Effector CD4-positive, alpha-beta T cell (primary cell): ENCODE measurements around the gene RBPJL.
"Not testable (repeated sequence)": the region's sequence is repeated elsewhere in the genome, so short reads cannot be mapped to it uniquely, and the experiment has no call there.

ENCODE experiments used
- DNase-seq: peaks from one replicate; pipeline ENCODE4 v3.0.0-alpha.2; 2020

The RBPJL gene

DNA sequence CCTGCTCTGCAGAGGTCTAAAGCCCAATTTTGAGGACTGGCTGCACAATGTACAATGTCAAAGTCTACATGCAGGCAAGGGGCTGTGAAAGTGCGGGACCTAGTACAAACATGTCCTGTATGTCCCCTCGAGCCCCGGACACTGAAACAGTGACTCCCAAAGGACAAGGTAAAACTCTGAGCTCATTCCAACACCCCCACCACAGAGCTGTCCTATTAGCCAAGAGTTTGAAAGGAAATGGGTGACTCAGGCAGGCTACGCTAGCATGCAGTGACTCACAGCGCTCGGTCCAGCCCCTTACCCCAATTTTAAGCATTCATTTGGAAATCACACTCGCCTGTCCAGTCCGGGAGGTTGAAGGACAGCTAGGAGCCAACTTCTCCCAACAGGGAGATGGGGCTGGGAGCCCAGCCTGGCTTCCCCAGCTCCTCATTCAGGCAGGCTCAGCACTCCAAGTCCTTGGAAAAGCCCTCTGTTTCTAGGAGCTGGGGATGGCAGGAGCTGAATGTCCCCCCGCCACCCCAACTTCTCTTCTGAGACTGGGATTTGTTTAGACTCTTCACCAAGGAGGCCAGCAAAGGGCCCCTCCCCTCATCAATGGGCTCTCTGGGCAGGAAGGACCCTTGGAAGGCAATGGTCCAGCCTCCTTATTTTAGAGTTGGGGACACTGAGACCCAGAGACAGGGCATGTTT lies 37.7 kb downstream of the RBPJL start:
- no peak for DNase-seq

DNA sequence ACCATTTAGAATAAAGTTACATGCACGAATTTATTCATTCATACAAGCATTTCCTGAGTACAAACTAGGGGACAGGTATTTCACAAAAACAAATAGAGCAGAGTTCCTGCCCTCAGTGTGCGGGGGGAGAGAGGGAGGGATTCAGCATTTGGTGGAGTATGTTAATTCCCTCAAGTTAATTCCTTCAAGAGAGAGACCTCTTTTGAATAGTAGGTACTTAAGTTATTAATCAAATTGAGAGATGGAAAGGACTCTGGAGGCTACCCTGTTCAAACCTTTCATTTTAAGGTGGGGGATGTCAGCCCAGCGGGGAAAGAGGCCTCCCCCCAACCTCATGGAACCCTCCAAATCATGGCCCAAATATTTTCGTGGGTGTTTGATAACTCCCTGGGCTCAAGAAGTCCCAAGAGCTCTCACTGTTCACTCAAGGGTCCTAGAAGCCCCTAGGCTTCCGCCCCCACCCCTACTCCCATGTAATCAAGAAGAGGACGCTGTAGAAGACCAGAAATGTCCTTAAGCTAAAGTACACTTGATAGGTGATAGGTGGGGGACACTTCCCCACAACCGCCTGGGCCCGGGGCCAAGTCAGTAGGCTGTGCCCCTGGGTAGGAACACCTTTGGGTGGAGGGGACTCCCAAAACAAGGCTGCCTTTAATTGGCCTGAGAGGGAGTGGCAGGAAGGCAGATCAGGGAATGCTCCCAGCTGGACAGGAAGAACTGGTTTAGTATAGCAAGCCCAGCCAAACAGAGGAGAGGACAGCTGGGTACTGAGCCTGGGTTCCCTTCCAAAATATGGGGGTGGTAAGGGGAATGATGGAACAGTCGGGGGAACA lies 38.7 kb downstream of the RBPJL start:
- DNase-seq = no peak

DNA sequence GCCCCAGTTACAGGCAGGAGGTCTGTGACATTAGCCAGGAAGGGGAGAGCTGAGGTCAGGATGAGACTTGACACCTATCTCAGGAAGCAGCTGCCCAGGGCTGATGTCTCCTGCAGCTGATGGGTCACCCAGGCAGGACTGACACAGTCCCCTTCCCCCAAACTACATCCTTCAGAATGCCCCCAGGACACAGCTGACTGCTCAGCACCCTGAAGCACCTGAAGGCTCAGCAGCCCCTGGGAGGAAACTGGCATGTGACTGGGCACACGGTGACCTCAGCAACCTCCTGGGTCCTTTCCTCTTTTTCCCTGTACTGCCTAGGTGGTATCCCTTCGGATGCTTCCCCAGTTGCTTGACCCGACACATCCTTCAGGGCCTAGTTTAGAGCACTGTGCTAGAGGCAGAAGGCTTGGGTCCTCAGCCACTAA lies 39.7 kb downstream of the RBPJL start:
- no peak for DNase-seq

DNA sequence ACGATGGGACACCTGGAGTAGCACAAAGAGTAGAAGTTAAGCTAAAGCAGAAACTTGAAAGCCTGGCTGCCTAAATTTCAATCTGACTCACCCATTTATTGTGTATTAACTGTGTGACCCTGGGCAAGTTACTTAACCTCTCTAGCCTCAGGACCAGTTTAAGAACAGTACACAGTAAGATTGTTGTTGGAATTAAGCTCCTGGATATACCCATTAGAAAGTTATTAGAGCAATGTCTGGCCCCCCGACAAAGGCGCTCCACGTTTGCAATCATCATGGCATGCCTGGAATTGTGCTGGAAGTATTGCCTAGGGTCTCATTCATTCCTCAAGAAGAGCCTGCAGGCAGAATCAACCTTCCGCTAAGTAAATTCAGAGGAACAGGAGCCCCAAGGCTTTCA lies 40.2 kb downstream of the RBPJL start:
- DNase-seq = no peak

DNA sequence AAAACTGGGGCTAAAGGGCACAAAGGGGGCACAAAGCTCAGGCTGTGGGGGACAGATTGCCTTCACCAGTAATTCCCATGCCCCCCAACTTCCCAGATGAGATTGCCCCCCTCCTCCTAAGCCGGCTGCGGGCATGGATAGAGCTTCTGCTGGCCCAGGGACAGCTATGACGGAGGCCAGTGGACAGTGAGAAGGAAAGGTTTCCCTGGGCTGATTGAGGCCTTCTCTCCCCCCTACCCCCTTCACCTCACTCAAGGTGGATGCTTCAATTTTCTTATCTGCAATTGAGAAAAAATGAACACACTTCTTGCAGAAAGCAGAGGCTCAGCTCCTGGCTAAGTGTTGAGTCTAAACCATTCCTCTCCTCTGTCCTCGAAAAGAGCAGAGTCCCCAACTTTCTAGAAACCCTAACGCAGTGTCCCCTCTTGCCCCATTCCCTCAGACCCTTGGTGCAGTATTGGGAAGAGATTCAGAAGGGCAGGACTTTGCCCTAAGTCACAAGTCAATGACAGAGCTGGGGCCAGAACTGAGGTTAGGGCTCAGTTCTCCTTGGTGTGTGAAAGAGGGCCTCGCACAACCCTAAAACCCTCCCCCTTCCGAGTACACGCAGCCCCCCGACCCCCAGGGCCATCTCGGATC lies 40.8 kb downstream of the RBPJL start:
- DNase-seq = no peak

DNA sequence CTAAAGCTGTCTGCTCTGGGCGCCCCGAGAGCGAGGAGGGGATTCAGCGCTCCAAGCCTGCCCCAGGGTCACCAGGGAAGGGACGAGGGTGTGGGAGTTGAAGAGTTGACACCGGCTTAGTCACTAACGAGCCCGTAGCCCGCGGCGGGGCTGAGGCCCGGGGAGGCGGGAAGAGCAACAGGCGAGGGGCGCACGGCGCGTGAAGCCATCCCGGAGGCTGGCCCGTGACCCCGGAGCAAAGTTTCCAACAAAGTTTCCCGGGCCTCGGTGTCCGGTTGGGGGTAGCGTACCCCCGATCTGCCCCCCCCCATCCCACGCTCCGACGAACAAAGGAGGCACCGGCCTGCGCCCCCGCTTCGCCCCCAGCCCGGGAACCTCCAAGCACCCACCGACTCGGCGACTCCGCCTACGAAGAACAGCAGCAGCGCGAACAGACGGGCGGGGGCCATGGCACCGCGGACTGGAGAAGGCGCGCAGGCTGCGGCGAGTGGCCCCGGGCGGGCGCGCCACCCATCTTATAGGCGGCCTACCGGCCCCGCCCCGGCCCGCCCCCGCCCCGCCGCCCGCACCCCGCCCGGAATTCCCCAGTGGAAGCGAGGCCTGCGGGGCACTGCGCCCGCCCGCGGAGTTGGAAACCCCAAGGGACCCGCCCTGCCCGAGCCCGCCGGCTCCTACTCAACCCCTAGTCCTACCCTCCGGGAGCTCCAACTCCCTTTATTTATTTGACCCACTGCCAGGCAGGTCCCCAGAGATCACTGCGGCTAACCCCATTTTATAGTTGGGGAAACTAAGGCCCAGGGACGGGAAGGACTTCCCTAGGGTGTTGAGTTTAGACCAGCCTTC lies 41.5 kb downstream of the RBPJL start, which contains the start of gene SDC4:
Gene SDC4, minus strand, starts transcription at position 489 of the 843 bp plus-strand sequence. Its CDS starts 40 bp downstream, at position 449.
- DNase-seq = peak; percentile 38

DNA sequence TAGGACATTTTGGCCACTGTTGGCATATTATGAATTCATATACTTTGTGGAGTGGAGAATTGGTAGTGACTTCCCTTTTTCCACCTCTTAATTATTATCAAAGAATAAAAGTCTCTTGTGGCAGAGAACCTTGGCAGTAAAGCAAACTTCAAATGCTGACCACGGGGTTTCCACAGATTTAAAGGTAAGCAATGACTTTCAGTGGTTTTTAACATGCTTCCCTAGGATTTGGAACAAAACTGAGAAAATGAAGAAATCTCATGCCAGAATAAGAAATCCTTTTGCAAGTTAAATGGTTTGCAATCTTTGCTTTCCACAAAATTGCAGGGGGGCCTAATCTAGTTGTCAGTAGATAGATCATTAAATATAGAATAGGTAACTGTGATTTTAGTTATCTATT lies 43.6 kb downstream of the RBPJL start:
- DNase-seq = no peak

DNA sequence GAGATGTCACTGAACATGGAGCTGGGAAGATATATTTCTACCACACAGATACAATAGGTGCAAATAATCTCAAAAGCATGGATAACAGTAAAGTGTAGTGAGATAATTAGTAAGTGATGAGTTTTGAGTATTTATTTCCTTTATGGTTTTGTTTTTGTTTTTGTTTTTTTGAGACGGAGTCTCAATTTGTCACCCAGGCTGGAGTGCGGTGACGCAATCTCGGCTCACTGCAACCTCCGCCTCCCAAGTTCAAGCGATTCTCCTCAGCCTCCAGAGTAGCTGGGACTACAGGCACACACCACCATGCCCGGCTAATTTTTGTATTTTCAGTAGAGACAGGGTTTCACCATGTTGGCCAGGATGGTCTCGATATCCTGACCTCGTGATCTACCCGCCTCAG lies 44.2 kb downstream of the RBPJL start:
- not testable (repeated sequence) for DNase-seq

DNA sequence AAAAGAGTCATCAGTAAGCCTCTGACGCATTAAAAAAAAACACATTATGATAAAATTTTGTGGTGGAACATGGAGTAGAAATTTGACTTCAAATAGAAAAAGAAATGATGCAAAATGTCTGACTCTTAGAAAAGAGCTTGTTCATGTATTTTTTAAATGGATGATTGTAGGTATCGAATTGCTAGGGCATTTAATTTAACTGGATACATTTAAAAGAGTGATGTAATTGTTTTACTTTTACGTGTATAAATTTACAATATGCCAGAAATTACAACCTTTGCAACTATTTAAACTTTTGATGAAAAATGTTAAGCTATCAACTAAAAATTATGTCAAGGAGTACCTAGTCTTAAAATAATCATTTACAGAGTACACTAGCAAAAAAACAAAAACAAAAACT lies 46.1 kb downstream of the RBPJL start:
- DNase-seq = no peak

DNA sequence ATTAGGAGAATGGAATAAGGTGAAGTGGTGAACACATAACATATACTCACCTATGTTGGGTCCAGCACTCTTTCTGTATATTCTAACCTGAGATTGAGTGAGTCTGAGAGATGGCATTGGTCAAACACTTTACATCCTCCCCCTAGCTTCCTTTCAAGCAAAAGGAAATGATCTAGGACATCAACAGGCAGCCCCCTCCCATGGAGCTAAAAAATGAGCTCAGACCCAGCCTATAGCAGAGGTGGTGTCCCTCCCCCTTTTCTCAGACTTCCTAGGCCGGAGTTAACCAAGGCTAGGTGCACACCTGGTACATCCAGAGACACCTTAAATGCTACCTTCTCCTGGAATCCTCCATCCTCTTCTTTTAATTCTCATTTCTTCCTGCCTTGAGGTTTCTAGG lies 47.1 kb downstream of the RBPJL start:
- no peak for DNase-seq

DNA sequence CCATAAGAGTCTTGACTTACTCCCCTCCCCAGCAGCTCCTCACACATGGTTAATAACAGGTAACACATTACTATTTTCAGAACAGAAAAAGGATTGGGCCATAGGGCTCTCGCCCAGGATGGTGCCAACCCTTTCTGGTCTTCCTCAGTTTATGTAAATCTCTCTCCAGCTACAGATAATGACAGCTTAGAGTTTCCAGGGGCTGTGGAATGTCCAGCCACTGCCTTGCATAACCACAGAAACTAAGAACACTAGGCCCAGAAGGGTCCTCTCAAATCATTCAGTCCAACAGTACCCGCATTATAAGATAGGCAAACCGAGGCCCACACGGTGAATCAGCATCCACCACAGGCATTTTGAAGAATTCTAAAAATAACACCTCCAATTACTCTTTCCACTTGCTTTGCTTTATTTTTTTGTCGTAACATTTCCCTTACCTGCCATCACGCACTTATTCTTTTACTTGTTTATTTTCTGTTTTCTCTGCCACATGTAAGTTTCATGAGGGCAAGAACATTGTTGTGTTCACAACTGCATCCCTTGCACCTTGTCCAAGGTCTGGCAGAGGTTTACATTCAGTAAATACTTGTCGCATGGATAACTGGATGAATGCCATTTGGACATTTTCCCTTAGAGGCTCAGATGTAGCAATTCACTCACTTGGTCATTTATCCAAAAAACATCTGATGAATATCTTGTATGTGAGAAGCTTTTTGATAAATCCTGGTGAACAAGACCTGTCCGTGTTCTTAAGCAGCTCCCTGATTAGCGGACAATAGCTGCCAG lies 48.0 kb downstream of the RBPJL start:
- DNase-seq = no peak

DNA sequence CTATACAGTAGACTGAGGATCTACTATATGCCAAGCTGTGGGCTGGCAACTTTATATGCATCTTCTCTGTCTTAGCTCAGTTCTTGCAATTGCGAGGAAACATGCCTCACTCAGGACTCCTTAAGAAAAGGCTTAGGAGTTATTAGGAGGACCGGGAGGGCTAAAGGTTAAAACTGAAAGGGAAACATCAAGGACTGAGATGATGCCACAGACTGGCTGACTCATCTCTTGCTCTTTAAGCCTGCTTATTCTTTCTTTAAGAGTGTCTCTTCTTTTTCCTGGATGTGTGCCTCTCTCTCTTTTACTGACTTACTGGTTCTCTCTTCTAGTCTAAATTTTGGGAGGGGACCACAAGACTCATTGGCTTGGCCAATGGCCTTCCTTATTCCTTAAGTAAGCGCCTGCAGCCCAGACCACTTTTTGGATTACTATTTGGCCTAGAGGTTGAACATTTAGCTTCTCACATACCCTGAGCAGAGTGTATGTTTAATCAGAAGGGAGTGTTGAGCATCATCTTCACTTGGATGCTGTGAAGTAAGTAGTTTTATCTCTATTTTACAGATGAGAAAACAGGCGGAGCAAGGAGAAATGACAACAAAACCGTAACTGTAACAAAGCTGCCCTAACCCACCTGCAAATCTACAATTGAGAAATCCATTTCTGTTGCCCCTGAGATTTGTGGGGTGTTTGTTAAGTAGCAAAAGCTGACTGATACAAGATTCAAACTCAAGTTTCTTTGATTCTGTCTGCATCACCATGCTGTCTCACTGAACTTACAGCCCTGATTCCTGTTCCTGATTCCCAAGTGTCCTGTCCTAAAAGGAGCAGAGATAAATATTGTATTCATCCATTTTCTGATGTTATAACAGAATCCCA lies 48.8 kb downstream of the RBPJL start:
- DNase-seq = no peak

DNA sequence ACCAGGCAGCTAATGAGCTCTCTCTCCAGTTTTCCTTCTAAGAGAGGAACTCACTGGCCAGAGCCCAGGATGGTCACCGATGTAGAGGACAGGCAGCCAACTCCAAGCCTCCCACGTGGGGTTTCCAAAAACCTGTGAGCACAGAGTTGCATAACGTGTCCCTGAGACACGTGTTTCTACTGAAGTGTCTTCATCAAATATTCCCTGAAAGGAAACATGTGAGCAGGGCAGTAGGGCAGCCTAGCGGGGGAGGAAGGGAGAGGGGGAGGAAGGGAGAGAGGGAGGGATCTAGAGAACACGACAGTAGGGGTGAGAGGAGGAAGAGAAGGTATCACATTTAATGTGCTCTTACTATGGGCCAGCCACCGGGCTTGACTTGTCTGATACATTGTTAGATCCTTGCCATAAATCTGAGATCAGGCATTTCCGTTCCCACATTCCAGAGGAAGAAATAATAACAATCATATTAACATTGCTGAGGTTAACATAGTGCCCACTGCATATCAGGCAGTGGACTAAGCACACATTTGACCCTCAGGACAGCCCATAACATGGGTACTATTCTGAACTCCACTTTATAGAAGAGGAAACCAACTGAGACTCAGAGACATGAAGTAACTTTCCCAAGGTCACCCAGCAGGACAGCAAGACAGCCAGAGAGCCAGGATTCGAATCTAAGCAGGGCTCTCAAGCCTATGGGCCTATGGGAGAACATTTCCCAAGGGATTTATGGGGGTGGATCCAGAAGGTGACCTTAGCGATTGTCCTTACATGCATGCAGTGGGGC lies 51.8 kb downstream of the RBPJL start:
- no peak for DNase-seq

DNA sequence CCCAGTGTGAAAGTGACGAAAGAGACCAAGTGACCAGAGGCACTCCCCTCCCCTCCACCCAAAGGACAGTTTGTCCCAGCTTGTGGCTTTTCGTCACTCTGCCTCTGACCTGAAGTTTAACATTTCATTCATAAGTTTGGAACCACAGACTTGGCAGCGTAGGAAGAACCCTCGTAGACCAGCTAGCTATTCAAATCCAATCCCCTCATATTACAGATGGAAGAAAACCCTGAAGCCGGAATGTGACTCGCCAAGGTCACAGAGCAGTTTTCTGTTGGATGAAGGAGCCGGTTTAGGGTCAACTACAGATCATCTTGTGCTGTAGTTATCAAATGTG lies 52.4 kb downstream of the RBPJL start:
- no peak for DNase-seq

DNA sequence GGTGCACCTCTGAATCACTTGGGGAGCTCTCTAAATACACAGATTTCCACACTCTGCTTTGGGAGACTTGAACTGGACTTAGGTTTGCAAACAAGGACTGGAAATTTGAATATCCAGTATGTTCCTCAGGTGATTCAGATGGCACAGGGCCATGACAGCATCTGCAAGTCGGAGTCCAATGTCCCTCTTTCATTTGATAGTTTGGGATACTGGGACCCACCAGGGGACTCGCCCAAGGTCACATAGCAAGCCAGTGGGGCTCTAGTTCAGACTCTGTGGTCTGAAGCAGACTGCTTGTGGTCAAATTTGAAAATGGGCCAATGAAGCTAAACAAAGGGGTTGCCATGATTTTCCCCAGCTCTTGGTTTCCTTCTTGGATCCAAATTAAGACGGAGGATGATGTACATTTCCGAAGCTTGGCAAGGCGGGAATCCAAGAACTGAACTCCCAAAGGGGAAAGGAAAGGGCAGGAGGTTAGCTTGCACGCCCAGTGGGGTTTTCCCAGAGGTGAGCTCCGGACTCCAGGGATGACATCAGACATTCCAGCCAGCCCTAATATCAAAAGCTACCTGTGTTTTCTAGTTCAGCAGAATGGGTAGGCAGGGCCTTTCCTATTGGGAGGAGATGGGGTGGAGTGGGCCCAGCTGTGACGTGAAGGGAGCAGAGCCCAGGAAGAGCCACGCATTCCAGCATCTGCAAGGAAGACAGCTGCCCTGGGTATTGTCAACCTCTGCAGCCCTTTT lies 52.9 kb downstream of the RBPJL start:
- DNase-seq = no peak

DNA sequence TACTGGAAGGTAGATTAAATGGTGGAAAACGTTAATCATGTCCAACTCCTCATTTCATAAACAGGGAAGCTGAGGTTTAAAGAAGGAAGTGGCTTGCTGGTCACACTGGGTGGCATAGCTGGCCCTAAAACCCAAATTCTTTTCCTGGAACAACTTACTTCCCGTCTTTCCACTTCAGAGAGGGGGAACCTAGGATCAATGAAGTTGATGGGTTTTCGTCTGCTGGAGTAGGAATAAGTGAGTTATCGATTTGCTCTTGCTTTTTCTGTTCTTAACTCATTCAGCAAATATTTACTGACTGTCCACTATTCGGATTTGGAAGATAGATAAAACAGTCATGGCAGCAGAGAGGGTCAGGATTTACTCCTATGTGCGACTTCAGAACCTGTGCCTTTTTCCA lies 55.2 kb downstream of the RBPJL start:
- DNase-seq = no peak

DNA sequence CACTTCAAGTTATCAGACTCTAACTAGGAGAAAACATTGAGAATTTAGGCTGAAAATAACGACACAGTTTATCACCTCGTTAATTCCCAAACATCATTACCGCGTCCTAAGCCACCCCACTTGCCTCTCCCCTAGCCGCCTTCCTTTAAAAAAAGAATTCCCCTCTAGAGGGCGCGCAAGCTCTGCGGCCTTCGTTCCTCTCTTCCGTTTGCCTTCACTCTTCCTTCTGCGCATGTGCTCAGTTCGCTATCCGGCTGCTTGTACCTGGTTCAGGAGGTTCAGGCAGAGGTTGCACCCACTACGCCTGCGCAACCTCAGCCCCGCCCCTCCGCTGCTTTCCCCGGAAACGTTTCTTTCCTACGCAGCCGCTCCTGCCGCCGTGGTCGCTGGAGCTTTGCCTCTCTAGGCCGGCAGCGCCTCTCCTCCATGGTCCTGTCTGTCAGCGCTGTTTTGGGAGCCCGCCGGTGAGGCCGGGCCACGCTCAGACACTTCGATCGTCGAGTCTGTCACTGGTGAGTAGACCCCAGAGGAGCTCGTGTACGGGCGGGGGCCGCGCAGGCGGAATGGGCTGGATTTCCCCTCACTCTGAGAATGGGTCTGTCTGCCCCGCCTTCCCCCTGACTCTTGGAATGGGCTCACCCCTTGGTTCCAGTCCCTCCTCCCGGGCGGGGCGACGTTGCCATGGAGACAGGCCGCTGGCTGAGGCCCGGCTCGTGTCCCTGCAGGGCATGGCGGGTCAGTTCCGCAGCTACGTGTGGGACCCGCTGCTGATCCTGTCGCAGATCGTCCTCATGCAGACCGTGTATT lies 56.4 kb downstream of the RBPJL start, which contains the start of gene SYS1:
Gene SYS1, plus strand, starts transcription at position 353 of the 807 bp plus-strand sequence. Its CDS starts 376 bp downstream, at position 729.
- DNase-seq = peak; percentile 98
